Measurements from ENCODE around the gene ELK3.

The ELK3 gene

GRCh38 chr12:96221391-96221790 is 27.2 kb downstream of the ELK3 start:
- POLR2A ChIA-PET = no interaction called here
- TF ChIP-seq CTCF (tag by site-specific recombination; IDR thresholded peaks at IDR 0.05) (no peak), ZNF626 (tag by site-specific recombination; IDR thresholded peaks at IDR 0.05) (no peak), ZNF18 (tag by site-specific recombination; IDR thresholded peaks at IDR 0.05) (no peak), ZFP37 (tag by site-specific recombination; IDR thresholded peaks at IDR 0.05) (no peak), REST (tag by site-specific recombination; IDR thresholded peaks at IDR 0.05) (no peak), ZNF548 (tag by site-specific recombination; IDR thresholded peaks at IDR 0.05) (no peak), PRDM2 (tag by site-specific recombination; IDR thresholded peaks at IDR 0.05; ENCODE audit: borderline replicate concordance) (no peak), ZNF148 (tag by site-specific recombination; IDR thresholded peaks at IDR 0.05; ENCODE audit: borderline replicate concordance) (no peak), ZNF48 (tag by site-specific recombination; IDR thresholded peaks at IDR 0.05) (no peak), ZNF292 (tag by site-specific recombination; IDR thresholded peaks at IDR 0.05; ENCODE audit: borderline replicate concordance, low read depth) (no peak), ZNF792 (tag by site-specific recombination; IDR thresholded peaks at IDR 0.05) (no peak)
- no peaks in the 10 kb centered on the region for H3K9me3 ChIP-seq (ENCODE audit: control insufficient read depth, insufficient read depth, low read depth, low read length)
- CTCF ChIA-PET = no interaction called here
- no peaks in the 10 kb centered on the region for H3K4me1 ChIP-seq (ENCODE audit: control insufficient read depth, insufficient read depth, low read length)
- no peak overlapping the region for H3K4me3 ChIP-seq (ENCODE audit: low read depth, low read length)
- H3K36me3 ChIP-seq (ENCODE audit: control insufficient read depth in 2 of 2, insufficient read depth in 1 of 2, low read length in 2 of 2) = peaks cover 0 to 9% of the 10 kb centered on the region in 2 experiments; a peak in 1 of 3 replicates
- no peak overlapping the region for H3K27ac ChIP-seq (ENCODE audit: extremely low read depth, low read depth, low read length)

Data from HEK293 (cell line).